ENCODE measurements around the gene TGFBRAP1. TPM values are rescaled to one million over a fixed set of nuclear protein-coding genes. Genes with fewer than 3 reads are reported as not detected.

Gene TGFBRAP1
- 7.0 and 17.7 TPM in 2 replicates for total RNA-seq (ENCODE audit: low replicate concordance)

- no peak for DNase-seq (ENCODE audit: low read depth)
- peak within 1 kb of the TSS; percentile 82 for H3K4me3 ChIP-seq (ENCODE audit: low read depth, low read length)
- no peak for TF ChIP-seq CTCF (IDR thresholded peaks at IDR 0.05; ENCODE audit: insufficient read depth, low read length)
These were observed at the start of gene TGFBRAP1 for GRCh38 chr2:105329561-105330495. Gene TGFBRAP1, minus strand, starts transcription at chr2:105329735. Its CDS starts 21,434 bp downstream, at chr2:105308301.

- no peak overlapping the region for H3K4me3 ChIP-seq (ENCODE audit: low read depth, low read length)
- DNase-seq (ENCODE audit: low read depth), result peak; percentile 70
- no peak for TF ChIP-seq CTCF (IDR thresholded peaks at IDR 0.05; ENCODE audit: insufficient read depth, low read length)
These were observed 49.4 kb upstream of the TGFBRAP1 start for GRCh38 chr2:105378921-105379383.

GRCh38 chr2:105378276-105378840 lies 48.8 kb upstream of the TGFBRAP1 start:
- DNase-seq (ENCODE audit: low read depth), result no peak
- TF ChIP-seq CTCF (IDR thresholded peaks at IDR 0.05; ENCODE audit: insufficient read depth, low read length), result no peak
- H3K4me3 ChIP-seq (ENCODE audit: low read depth, low read length), result no peak overlapping the region

GRCh38 chr2:105377871-105378270 lies 48.3 kb upstream of the TGFBRAP1 start:
- TF ChIP-seq CTCF (IDR thresholded peaks at IDR 0.05; ENCODE audit: insufficient read depth, low read length), result no peak
- no peak for DNase-seq (ENCODE audit: low read depth)
- H3K4me3 ChIP-seq (ENCODE audit: low read depth, low read length), result no peak overlapping the region

- no peak for TF ChIP-seq CTCF (IDR thresholded peaks at IDR 0.05; ENCODE audit: insufficient read depth, low read length)
- no peak overlapping the region for H3K4me3 ChIP-seq (ENCODE audit: low read depth, low read length)
- peak; percentile 85 for DNase-seq (ENCODE audit: low read depth)
These were observed 47.3 kb upstream of the TGFBRAP1 start for GRCh38 chr2:105376789-105377240.

GRCh38 chr2:105376010-105376409 lies 46.5 kb upstream of the TGFBRAP1 start:
- no peak for TF ChIP-seq CTCF (IDR thresholded peaks at IDR 0.05; ENCODE audit: insufficient read depth, low read length)
- DNase-seq (ENCODE audit: low read depth), result peak; percentile 63
- H3K4me3 ChIP-seq (ENCODE audit: low read depth, low read length), result no peak overlapping the region

Measured in fibroblast of the aortic adventitia (primary cell).